Right lobe of liver (tissue), 6 donors: ENCODE measurements around the gene UXS1. TPM values are rescaled to one million over a fixed set of nuclear protein-coding genes. Genes with fewer than 3 reads are reported as not detected.

Source experiments
- ATAC-seq, 4 donors: fragments of 200-7000 bp; cut with Tn5 transposase; one replicate each; pipeline ENCODE4 v1.9.1; 2020; ENCODE audit warnings: mild to moderate bottlenecking in 4 of 4, moderate library complexity in 4 of 4
- DNase-seq, 3 donors: peaks; one replicate each; pipeline ENCODE4 v3.0.0-alpha.2; 2020
- H3K27ac ChIP-seq, 3 donors: fragments of 200-600 bp; one replicate each; pipeline ENCODE4 v1.8.0; 2022
- H3K27me3 ChIP-seq, 2 donors: fragments of 200-600 bp; one replicate each; pipeline ENCODE4 v1.8.0; 2022
- H3K36me3 ChIP-seq, 4 donors: fragments of 200-600 bp; sonication (generic) in 1 of 4; one replicate each; pipeline versions ENCODE4 v1.5.1 to v1.8.0; 2017 to 2022; ENCODE audit warnings: control low read depth in 1 of 4
- H3K4me1 ChIP-seq, 4 donors: fragments of 200-600 bp; sonication (generic) in 1 of 4; one replicate each; pipeline versions ENCODE4 v1.5.1 to v1.8.0; 2017 to 2022; ENCODE audit warnings: control low read depth in 1 of 4
- H3K4me3 ChIP-seq, 3 donors: fragments of 200-600 bp; one replicate each; pipeline ENCODE4 v1.8.0; 2022
- H3K9me3 ChIP-seq, 4 donors: fragments of 200-600 bp; sonication (generic) in 1 of 4; one replicate each; pipeline versions ENCODE4 v1.5.1 to v1.8.0; 2017 to 2022; ENCODE audit warnings: control low read depth in 1 of 4
- CTCF ChIP-seq, 4 donors: fragments of 200-600 bp in 3 of 4; fragments of 450-650 bp in 1 of 4; IDR thresholded peaks; one replicate each; pipeline versions ENCODE4 v1.5.1 to v1.8.0; 2016 to 2022; ENCODE audit warnings: antibody characterized with exemption in 4 of 4, mild to moderate bottlenecking in 2 of 4
- POLR2A ChIP-seq: fragments of 450-650 bp; IDR thresholded peaks from one replicate; pipeline ENCODE4 v1.6.1; 2017; ENCODE audit warnings: antibody characterized with exemption, mild to moderate bottlenecking
- WGBS: methylation state at CpG from one replicate; pipeline ENCODE4 v1.1.6; 2018; ENCODE audit warnings: low coverage, low lambda C conversion rate; ENCODE audit not compliant: insufficient coverage; ENCODE audit errors: missing lambda C conversion rate; 5-methylcytosine and 5-hydroxymethylcytosine counted together
- intact Hi-C, 2 donors: fragments of 100-400 bp; cut with DNase I; formaldehyde crosslinking; loops; one replicate each; pipeline versions ENCODE4 v1.11.2 to v1.14.1; 2022
- total RNA-seq, 6 experiments: library from RNA; depleted of rRNA in 2 of 6; stranded (reverse); fragments of >200 nt in 2 of 6; fragmentation: NEBNext Ultra II Directional in 3 of 6; extraction: Animal tissue kit (Norgen Biotek cat#: 25700) in 3 of 6; gene quantifications; one replicate each; pipeline versions ENCODE4 v1.1.0 to v1.2.4, GENCODE V29; 2016 to 2023
- donor health status: DM: no; HTN: yes; CAD: no.
- donor health status: DM: no; HTN: no; CAD: no.
- donor health status: DM: no; HTN: no; CAD: no.
- donor health status: DM: no; HTN: yes; CAD: no.
- donor health status: DM: no; HTN: yes; CAD: no.

Gene UXS1
- total RNA-seq, 6 experiments from 2014 or later: 8.2 to 56.2 (median 14.0) TPM

- Histone ChIP-seq H3K9me3 (no peaks in the 10 kb centered on the region), H3K27ac (no peak overlapping the region), H3K4me1 (no peaks in the 10 kb centered on the region), H3K27me3 (no peaks in the 10 kb centered on the region), H3K36me3 (no peaks in the 10 kb centered on the region), H3K4me3 (no peak overlapping the region)
- TF ChIP-seq POLR2A: no peak
- intact Hi-C loops: no loop called here
- DNase-seq: no peak
- no peak for ATAC-seq
- WGBS: 86% methylated on average over 1 of the region's 1 CpG
Observed at GRCh38 chr2:106184857-106185256, 9.2 kb downstream of the UXS1 start.

GRCh38 chr2:106184394-106184793, 9.7 kb downstream of the UXS1 start:
- no peaks in the 10 kb centered on the region for H3K4me1 ChIP-seq
- no peaks in the 10 kb centered on the region for H3K27me3 ChIP-seq
- 45% methylated on average over 2 of the region's 2 CpGs for WGBS
- H3K27ac ChIP-seq: no peak overlapping the region
- H3K9me3 ChIP-seq: no peaks in the 10 kb centered on the region
- no peak overlapping the region for H3K4me3 ChIP-seq
- DNase-seq: no peak
- intact Hi-C loops: no loop called here
- no peaks in the 10 kb centered on the region for H3K36me3 ChIP-seq
- peak in 1 of 4 donors; percentile 26 for ATAC-seq
- TF ChIP-seq POLR2A (no peak), CTCF (IDR thresholded peaks at IDR 0.05) (no peak)

GRCh38 chr2:106183101-106183696, 10.9 kb downstream of the UXS1 start:
- no peak overlapping the region for H3K27ac ChIP-seq
- no peak overlapping the region for H3K4me3 ChIP-seq
- TF ChIP-seq POLR2A (no peak), CTCF (IDR thresholded peaks at IDR 0.05) (no peak)
- ATAC-seq (no peak), DNase-seq (no peak)
- H3K4me1 ChIP-seq: no peaks in the 10 kb centered on the region
- no peaks in the 10 kb centered on the region for H3K36me3 ChIP-seq
- H3K9me3 ChIP-seq: no peaks in the 10 kb centered on the region
- intact Hi-C loops: no loop called here
- no peaks in the 10 kb centered on the region for H3K27me3 ChIP-seq
- WGBS: 30% methylated on average over 3 of the region's 3 CpGs

- intact Hi-C loops: no loop called here
- no peaks in the 10 kb centered on the region for H3K4me1 ChIP-seq
- H3K9me3 ChIP-seq: no peaks in the 10 kb centered on the region
- no peak overlapping the region for H3K4me3 ChIP-seq
- H3K36me3 ChIP-seq: no peaks in the 10 kb centered on the region
- H3K27me3 ChIP-seq: no peaks in the 10 kb centered on the region
- H3K27ac ChIP-seq: no peak overlapping the region
- ATAC-seq (no peak), DNase-seq (no peak)
- no peak for TF ChIP-seq POLR2A
- no peak for TF ChIP-seq CTCF (IDR thresholded peaks at IDR 0.05)
- WGBS: 98% methylated on average over 10 of the region's 10 CpGs
Observed at GRCh38 chr2:106181064-106181463, 13.0 kb downstream of the UXS1 start.

GRCh38 chr2:106180602-106181001, 13.5 kb downstream of the UXS1 start:
- DNase-seq (no peak), ATAC-seq (no peak)
- Histone ChIP-seq H3K9me3 (no peaks in the 10 kb centered on the region), H3K27me3 (no peaks in the 10 kb centered on the region), H3K4me1 (no peaks in the 10 kb centered on the region), H3K36me3 (no peaks in the 10 kb centered on the region), H3K27ac (no peak overlapping the region), H3K4me3 (no peak overlapping the region)
- intact Hi-C loops: no loop called here
- TF ChIP-seq CTCF (IDR thresholded peaks at IDR 0.05): no peak
- no peak for TF ChIP-seq POLR2A
- WGBS: 93% methylated on average over 5 of the region's 5 CpGs
